Measurements from ENCODE around the gene PPP2R5C. TPM values are rescaled to one million over a fixed set of nuclear protein-coding genes. Genes with fewer than 3 reads are reported as not detected.

PPP2R5C gene
- total and polyA plus RNA-seq, 2 of the 8 experiments (the other 6 are each of a cell fraction or from before 2014, with no cell fraction given): 49.6 to 95.9 TPM

DNA sequence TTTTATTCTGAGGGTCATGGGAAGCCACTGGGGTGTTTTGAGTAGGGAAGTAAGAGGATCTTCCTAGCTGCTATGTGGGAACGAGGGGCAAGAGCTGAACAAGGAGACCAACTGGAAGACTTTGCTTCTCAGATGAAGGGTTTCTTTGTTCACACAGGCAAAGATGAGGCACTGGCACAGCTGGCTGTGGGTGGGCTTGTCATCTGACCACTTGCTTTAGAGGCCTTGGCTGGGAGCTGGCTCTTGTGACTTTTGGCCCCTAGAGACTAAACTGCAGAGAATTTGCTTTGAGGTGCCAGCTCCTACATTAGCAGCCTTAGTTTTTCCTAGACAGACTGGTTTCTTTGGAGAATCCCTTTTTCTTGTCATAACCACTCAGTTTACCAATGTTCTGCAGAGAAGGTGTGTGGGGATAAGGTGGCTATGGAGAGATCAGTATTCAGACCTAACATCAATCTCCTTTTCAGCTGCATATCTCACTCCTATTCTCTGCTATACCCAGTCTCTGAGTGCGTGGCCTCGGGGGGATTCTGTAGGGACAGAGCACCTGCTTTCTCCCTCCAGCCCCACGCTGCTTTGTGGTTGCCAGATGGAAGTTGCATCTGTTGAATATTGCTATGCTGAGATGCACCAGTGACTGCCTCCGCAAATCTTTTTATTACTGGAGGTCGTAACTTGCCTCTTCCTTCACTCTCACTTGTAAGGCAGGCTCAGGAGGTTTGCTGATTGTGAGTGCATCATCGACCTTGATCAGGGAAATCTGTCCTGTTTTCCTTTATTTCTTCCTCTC lies 12.7 kb downstream of the PPP2R5C start (continued):
- TF ChIP-seq, protein P1, sequence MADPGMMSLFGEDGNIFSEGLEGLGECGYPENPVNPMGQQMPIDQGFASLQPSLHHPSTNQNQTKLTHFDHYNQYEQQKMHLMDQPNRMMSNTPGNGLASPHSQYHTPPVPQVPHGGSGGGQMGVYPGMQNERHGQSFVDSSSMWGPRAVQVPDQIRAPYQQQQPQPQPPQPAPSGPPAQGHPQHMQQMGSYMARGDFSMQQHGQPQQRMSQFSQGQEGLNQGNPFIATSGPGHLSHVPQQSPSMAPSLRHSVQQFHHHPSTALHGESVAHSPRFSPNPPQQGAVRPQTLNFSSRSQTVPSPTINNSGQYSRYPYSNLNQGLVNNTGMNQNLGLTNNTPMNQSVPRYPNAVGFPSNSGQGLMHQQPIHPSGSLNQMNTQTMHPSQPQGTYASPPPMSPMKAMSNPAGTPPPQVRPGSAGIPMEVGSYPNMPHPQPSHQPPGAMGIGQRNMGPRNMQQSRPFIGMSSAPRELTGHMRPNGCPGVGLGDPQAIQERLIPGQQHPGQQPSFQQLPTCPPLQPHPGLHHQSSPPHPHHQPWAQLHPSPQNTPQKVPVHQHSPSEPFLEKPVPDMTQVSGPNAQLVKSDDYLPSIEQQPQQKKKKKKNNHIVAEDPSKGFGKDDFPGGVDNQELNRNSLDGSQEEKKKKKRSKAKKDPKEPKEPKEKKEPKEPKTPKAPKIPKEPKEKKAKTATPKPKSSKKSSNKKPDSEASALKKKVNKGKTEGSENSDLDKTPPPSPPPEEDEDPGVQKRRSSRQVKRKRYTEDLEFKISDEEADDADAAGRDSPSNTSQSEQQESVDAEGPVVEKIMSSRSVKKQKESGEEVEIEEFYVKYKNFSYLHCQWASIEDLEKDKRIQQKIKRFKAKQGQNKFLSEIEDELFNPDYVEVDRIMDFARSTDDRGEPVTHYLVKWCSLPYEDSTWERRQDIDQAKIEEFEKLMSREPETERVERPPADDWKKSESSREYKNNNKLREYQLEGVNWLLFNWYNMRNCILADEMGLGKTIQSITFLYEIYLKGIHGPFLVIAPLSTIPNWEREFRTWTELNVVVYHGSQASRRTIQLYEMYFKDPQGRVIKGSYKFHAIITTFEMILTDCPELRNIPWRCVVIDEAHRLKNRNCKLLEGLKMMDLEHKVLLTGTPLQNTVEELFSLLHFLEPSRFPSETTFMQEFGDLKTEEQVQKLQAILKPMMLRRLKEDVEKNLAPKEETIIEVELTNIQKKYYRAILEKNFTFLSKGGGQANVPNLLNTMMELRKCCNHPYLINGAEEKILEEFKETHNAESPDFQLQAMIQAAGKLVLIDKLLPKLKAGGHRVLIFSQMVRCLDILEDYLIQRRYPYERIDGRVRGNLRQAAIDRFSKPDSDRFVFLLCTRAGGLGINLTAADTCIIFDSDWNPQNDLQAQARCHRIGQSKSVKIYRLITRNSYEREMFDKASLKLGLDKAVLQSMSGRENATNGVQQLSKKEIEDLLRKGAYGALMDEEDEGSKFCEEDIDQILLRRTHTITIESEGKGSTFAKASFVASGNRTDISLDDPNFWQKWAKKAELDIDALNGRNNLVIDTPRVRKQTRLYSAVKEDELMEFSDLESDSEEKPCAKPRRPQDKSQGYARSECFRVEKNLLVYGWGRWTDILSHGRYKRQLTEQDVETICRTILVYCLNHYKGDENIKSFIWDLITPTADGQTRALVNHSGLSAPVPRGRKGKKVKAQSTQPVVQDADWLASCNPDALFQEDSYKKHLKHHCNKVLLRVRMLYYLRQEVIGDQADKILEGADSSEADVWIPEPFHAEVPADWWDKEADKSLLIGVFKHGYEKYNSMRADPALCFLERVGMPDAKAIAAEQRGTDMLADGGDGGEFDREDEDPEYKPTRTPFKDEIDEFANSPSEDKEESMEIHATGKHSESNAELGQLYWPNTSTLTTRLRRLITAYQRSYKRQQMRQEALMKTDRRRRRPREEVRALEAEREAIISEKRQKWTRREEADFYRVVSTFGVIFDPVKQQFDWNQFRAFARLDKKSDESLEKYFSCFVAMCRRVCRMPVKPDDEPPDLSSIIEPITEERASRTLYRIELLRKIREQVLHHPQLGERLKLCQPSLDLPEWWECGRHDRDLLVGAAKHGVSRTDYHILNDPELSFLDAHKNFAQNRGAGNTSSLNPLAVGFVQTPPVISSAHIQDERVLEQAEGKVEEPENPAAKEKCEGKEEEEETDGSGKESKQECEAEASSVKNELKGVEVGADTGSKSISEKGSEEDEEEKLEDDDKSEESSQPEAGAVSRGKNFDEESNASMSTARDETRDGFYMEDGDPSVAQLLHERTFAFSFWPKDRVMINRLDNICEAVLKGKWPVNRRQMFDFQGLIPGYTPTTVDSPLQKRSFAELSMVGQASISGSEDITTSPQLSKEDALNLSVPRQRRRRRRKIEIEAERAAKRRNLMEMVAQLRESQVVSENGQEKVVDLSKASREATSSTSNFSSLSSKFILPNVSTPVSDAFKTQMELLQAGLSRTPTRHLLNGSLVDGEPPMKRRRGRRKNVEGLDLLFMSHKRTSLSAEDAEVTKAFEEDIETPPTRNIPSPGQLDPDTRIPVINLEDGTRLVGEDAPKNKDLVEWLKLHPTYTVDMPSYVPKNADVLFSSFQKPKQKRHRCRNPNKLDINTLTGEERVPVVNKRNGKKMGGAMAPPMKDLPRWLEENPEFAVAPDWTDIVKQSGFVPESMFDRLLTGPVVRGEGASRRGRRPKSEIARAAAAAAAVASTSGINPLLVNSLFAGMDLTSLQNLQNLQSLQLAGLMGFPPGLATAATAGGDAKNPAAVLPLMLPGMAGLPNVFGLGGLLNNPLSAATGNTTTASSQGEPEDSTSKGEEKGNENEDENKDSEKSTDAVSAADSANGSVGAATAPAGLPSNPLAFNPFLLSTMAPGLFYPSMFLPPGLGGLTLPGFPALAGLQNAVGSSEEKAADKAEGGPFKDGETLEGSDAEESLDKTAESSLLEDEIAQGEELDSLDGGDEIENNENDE (IDR thresholded peaks at IDR 0.05; ENCODE audit: insufficient replicate concordance, low read length): no peak
- TF ChIP-seq TCF12 (IDR thresholded peaks at IDR 0.05; ENCODE audit: low read depth, low read length) (no peak), RNF2 (IDR thresholded peaks at IDR 0.05; ENCODE audit: borderline replicate concordance, low read depth, low read length, missing control alignments, poor library complexity, severe bottlenecking) (no peak), CREB1 (IDR thresholded peaks at IDR 0.05) (no peak), SP2 (IDR thresholded peaks at IDR 0.05; ENCODE audit: low read length) (no peak), TEAD4 (IDR thresholded peaks at IDR 0.05; ENCODE audit: low read depth, low read length) (no peak), HDAC2 (IDR thresholded peaks at IDR 0.05; ENCODE audit: borderline replicate concordance in 1 of 2, low read depth in 2 of 2, low read length in 2 of 2) (no peak), BACH1 (IDR thresholded peaks at IDR 0.05; ENCODE audit: low read length) (no peak), YY1 (IDR thresholded peaks at IDR 0.05; ENCODE audit: low read depth, low read length) (no peak)
- TF ChIP-seq, protein P2, sequence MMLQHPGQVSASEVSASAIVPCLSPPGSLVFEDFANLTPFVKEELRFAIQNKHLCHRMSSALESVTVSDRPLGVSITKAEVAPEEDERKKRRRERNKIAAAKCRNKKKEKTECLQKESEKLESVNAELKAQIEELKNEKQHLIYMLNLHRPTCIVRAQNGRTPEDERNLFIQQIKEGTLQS (IDR thresholded peaks at IDR 0.05; ENCODE audit: insufficient read depth, low read depth, low read length): no peak
